HepG2 (cell line): Measurements from ENCODE around the gene SEC14L2. TPM values are rescaled to one million over a fixed set of nuclear protein-coding genes. Genes with fewer than 3 reads are reported as not detected.
A peak's percentile ranks its signal among the peaks of the same experiment; 100 is the strongest.

Experiments
- CBFB ChIP-seq: sonication (generic); formaldehyde crosslinking; IDR thresholded peaks from 2 replicates; pipeline ENCODE4 v1.4.0; 2020; ENCODE audit warnings: missing genetic modification reagents
- DDIT3 ChIP-seq: sonication (generic); formaldehyde crosslinking; IDR thresholded peaks from 2 replicates; pipeline ENCODE4 v1.4.0; 2020; ENCODE audit warnings: mild to moderate bottlenecking, missing genetic modification reagents
- EZH2 ChIP-seq: conservative IDR thresholded peaks from 2 replicates; pipeline ENCODE4 v1.6.1; 2012; ENCODE audit warnings: mild to moderate bottlenecking, low read depth, low read length, moderate library complexity
- GABPB1 ChIP-seq: IDR thresholded peaks from 2 replicates; pipeline ENCODE4 v1.6.1; 2016; ENCODE audit warnings: mild to moderate bottlenecking, missing genetic modification reagents, moderate library complexity, missing compliant biosample characterization
- GFI1 ChIP-seq: sonication (generic); formaldehyde crosslinking; IDR thresholded peaks from 2 replicates; pipeline ENCODE4 v1.5.0; 2020; ENCODE audit warnings: missing genetic modification reagents, mild to moderate bottlenecking, borderline replicate concordance
- NR2C2 ChIP-seq: sonication (generic); formaldehyde crosslinking; IDR thresholded peaks from 2 replicates; pipeline ENCODE4 v1.4.0; 2020; ENCODE audit warnings: missing genetic modification reagents, mild to moderate bottlenecking, moderate library complexity, borderline replicate concordance
- PAXIP1 ChIP-seq: sonication (generic); formaldehyde crosslinking; conservative IDR thresholded peaks from 2 replicates; pipeline ENCODE4 v1.4.0; 2020; ENCODE audit warnings: mild to moderate bottlenecking, missing genetic modification reagents, moderate library complexity
- PHF20 ChIP-seq: sonication (generic); formaldehyde crosslinking; IDR thresholded peaks from 2 replicates; pipeline ENCODE4 v1.5.0; 2020; ENCODE audit warnings: mild to moderate bottlenecking, missing genetic modification reagents
- POGZ ChIP-seq: sonication (generic); formaldehyde crosslinking; IDR thresholded peaks from 2 replicates; pipeline ENCODE4 v1.4.0; 2020; ENCODE audit warnings: mild to moderate bottlenecking, missing genetic modification reagents
- SATB2 ChIP-seq: sonication (generic); formaldehyde crosslinking; IDR thresholded peaks from 2 replicates; pipeline ENCODE4 v1.5.0; 2020; ENCODE audit warnings: missing genetic modification reagents
- THAP11 ChIP-seq: IDR thresholded peaks from 2 replicates; pipeline ENCODE4 v1.6.1; 2016; ENCODE audit warnings: missing biosample characterization, missing genetic modification reagents
- TOE1 ChIP-seq: sonication (generic); formaldehyde crosslinking; IDR thresholded peaks from 2 replicates; pipeline ENCODE4 v1.4.0; 2020; ENCODE audit warnings: mild to moderate bottlenecking, missing genetic modification reagents
- ZBTB26 ChIP-seq: IDR thresholded peaks from 2 replicates; pipeline ENCODE4 v1.6.1; 2016; ENCODE audit warnings: missing compliant biosample characterization, missing genetic modification reagents, borderline replicate concordance
- ZNF225 ChIP-seq: sonication (generic); formaldehyde crosslinking; IDR thresholded peaks from 2 replicates; pipeline ENCODE4 v1.4.0; 2020; ENCODE audit warnings: mild to moderate bottlenecking, missing genetic modification reagents
- ZNF350 ChIP-seq: sonication (generic); formaldehyde crosslinking; IDR thresholded peaks from 2 replicates; pipeline ENCODE4 v1.4.0; 2020; ENCODE audit warnings: mild to moderate bottlenecking, low read depth, missing genetic modification reagents, borderline replicate concordance
- ZNF672 ChIP-seq: sonication (generic); formaldehyde crosslinking; IDR thresholded peaks from 2 replicates; pipeline ENCODE4 v1.8.1; 2022; ENCODE audit warnings: missing genetic modification reagents
- ZUFSP ChIP-seq: sonication (generic); formaldehyde crosslinking; IDR thresholded peaks from 2 replicates; pipeline ENCODE4 v1.9.0; 2021; ENCODE audit warnings: missing genetic modification reagents, mild to moderate bottlenecking, borderline replicate concordance
- polyA plus RNA-seq, 8 experiments: library from polyadenylated mRNA; depleted of rRNA in 3 of 8; stranded (reverse) in 7 of 8; unstranded in 1 of 8; fragments of >200 nt; fragmentation: Illumina TruSeq in 4 of 8; extraction: Trizol in 4 of 8; gene quantifications; 2 replicates each; pipeline versions ENCODE4 v1.2.1 to v1.2.3, GENCODE V29; 2011 to 2016; ENCODE audit warnings: low read depth in 4 of 8, missing spikeins in 1 of 8, mixed read lengths in 1 of 8; ENCODE audit not compliant: insufficient read depth in 1 of 8
- total RNA-seq, 5 experiments: library from RNA; depleted of rRNA; stranded (reverse); fragments of >200 nt; fragmentation: Illumina TruSeq; extraction: Trizol; gene quantifications; 2 replicates each; pipeline ENCODE4 v1.2.3, GENCODE V29; 2016; ENCODE audit warnings: low read depth in 1 of 5

Gene SEC14L2
- total and polyA plus RNA-seq, 2 of the 13 experiments (the other 11 are each of a cell fraction or from before 2014, with no cell fraction given) = 4.1 to 5.1 TPM

GRCh38 chr22:30435674-30436126 lies 38.9 kb downstream of the SEC14L2 start (continued):
- TF ChIP-seq GFI1 (CRISPR knock-in tag) = no peak
- TF ChIP-seq ZNF350 (CRISPR knock-in tag) = no peak
- no peak for TF ChIP-seq CBFB
- no peak; the same call in 1 of the 2 replicates for TF ChIP-seq ZNF225 (CRISPR knock-in tag)
- TF ChIP-seq PAXIP1 (CRISPR knock-in tag) = no peak
- TF ChIP-seq GABPB1 (CRISPR knock-in tag) = peak; percentile 89
- no peak for TF ChIP-seq SATB2 (CRISPR knock-in tag)
- no peak for TF ChIP-seq ZNF672 (CRISPR knock-in tag)
- no peak for TF ChIP-seq EZH2
- no peak for TF ChIP-seq ZUFSP (CRISPR knock-in tag)
- 0 out of 2 replicates have a peak, but pooled peaks have one; percentile 43 for TF ChIP-seq THAP11 (CRISPR knock-in tag)
- no peak for TF ChIP-seq DDIT3 (CRISPR knock-in tag)
- TF ChIP-seq POGZ (CRISPR knock-in tag) = peak; percentile 64
- peak; percentile 51; the same call in 1 of the 2 replicates for TF ChIP-seq NR2C2 (CRISPR knock-in tag)
- TF ChIP-seq ZBTB26 (CRISPR knock-in tag) = no peak
- TF ChIP-seq TOE1 = no peak
- peak; percentile 49; the same call in 1 of the 2 replicates for TF ChIP-seq PHF20
- TF ChIP-seq, all 625 proteins: peak for 13
